Mammary epithelial cell (primary cell): ENCODE results near the gene NLRC5.

Source experiments
- CTCF ChIP-seq, 2 donors: IDR thresholded peaks in 1 of 2; conservative IDR thresholded peaks in 1 of 2; 2 replicates each; pipeline ENCODE4 v1.5.1; 2011 to 2012; ENCODE audit warnings: inconsistent platforms in 2 of 2, low read length in 2 of 2, mild to moderate bottlenecking in 2 of 2, control low read depth in 1 of 2, low read depth in 1 of 2; ENCODE audit not compliant: insufficient read depth in 1 of 2; ENCODE audit errors: extremely low read depth in 1 of 2
- EZH2 ChIP-seq: IDR thresholded peaks from 2 replicates; pipeline ENCODE4 v1.6.1; 2012; ENCODE audit warnings: low read length, inconsistent platforms, borderline replicate concordance

- TF ChIP-seq CTCF (conservative IDR thresholded peaks at IDR 0.05 in 1 of 2, IDR thresholded peaks at IDR 0.05 in 1 of 2; ENCODE audit: extremely low read depth in 1 of 2, insufficient read depth in 1 of 2, low read depth in 1 of 2, low read length in 2 of 2), result no peak
- TF ChIP-seq EZH2, result no peak
Measured at GRCh38 chr16:56998861-56999260, 9.5 kb downstream of the NLRC5 start.
